Measurements from ENCODE around the gene DSCAM.

- no peak for TF ChIP-seq CTCF (IDR thresholded peaks at IDR 0.05)
- no peak for TF ChIP-seq ATF3 (CRISPR knock-in tag; conservative IDR thresholded peaks at IDR 0.05)
These were observed 592.2 kb downstream of the DSCAM start for GRCh38 chr21:40254540-40255465.
